GM18873 (cell line): Measurements from ENCODE around the gene ADAMTSL3.

Experiments used
- ATAC-seq: cut with Tn5 transposase; IDR thresholded peaks from one replicate; pipeline ENCODE4 v1.9.1; 2021; ENCODE audit warnings: mild to moderate bottlenecking, moderate library complexity, moderate number of reproducible peaks; ENCODE audit not compliant: unreplicated experiment, low FRiP score

The ADAMTSL3 gene

GRCh38 chr15:83653639-83654378, at the start of gene ADAMTSL3:
ADAMTSL3 (plus strand) TSS chr15:83654123; CDS start chr15:83655762, 1,639 bp downstream.
- ATAC-seq, result no peak

GRCh38 chr15:83604549-83604948, 49.4 kb upstream of the ADAMTSL3 start:
- ATAC-seq, result no peak

DNA sequence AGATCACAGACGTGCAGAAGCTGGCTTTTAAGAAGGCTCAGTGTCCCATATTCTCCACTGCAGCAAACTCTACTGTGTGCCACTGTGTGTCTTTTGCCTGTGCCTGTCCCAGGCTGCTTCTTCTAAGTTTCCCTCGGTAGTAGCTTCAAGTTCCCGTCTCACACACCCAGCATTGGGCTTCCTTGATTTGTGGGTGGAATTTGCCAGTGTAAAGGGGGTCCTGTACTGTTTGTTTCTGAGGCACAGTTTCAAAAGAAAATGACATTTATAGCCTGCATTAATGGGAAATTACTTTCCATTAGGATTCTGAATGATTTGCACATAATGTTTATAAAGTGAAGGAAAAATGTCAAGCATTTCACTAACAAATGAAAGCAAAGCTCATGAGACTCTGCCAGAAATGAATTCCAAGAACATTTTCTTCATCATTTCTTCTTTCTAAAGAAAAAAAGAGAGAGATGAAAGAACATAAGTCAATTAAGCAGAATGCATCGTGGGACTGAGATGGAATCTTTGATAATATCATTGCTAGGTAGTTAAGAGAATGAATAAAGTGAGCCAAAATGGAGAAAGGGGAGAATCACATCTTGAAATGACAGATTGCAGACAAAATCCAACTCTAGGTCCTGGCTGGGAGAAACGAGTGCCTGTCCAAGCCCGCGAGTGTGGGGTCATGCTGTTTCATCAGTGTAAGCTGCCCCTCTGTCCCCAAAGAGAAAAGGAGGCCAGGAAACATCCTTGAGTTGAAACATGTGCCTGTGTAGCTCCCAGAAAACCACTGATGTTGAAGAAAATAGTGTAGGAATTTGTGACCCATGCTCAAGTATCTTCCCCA, 48.6 kb upstream of the ADAMTSL3 start:
- no peak for ATAC-seq

DNA sequence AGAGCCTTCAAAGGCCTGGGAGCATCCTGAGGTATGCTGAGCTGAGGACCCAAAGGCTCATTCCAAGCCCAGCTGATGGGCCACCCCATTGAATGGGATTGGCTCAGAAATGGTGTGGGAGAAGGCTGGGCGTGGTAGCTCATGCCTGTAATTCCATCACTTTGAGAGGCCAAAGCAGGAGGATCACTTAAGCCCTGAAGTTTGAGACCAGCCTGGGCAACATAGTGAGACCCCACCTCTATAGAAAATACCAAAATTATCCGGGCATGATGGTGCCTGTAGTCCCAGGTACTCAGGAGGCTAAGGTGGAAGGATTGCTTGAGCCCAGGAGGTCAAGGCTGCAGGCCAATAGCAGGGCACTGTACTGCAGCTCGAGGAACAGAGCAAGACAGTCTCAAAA, 43.8 kb upstream of the ADAMTSL3 start:
- ATAC-seq, result no peak

- no peak for ATAC-seq
Measured at GRCh38 chr15:83610901-83611685, 42.8 kb upstream of the ADAMTSL3 start.

DNA sequence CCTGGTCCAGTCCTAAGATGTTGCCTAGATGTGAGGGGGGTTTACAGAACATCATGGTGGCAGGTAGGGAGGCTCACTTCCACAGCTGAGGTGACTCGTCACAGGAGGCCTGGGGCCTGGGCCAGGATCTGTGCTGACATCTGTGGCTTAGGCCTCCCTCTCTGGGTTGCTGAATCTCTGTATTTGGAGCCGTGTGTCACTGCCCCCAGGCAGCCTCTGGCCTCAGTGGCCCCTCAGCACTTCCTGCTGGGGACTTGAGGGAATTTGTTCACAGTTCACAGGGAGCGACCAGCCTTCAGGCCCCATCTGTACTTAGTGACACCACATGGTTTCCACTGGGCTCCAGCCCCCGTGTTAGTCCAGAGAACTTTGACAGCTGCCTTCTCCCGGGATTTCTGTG, 41.7 kb upstream of the ADAMTSL3 start:
- no peak for ATAC-seq

GRCh38 chr15:83612898-83613635, 40.9 kb upstream of the ADAMTSL3 start:
- no peak for ATAC-seq

DNA sequence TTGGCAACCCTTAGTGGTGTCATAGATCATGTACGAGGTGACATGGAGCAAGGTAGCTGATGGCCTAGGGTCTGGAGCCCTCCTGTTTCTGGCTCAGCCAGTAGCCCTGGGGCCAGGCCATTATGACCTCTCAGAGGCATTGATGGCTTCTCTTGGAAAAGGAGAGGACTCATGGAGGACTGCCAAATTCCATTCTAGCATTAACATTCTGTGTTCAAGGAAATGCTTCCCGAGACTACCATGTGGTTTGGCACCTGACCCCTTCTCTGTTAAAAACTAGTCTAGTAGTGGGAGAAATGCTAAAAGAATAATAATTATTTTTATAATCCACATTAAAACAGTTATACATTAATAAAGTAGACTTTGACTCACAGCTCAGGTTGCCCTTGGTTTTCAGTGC, 40.2 kb upstream of the ADAMTSL3 start:
- no peak for ATAC-seq

DNA sequence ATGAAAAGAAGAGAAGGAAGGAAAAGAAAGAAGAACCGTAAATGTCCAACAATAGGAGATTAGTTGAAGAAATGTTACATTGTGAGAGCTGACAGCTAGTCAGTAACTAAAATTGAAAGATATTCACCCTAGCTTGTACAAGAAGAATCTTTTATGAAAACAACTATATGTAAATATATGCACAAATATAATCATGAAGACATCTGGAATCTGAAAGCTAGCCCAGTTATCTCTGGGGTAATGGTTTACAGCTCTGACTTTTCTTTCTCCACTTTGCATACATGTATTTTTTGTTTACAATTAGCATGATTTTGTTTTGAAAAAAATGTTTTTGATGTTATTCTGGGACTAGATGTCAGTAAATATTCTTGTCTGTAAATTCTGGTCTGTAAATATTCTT, 37.1 kb upstream of the ADAMTSL3 start:
- ATAC-seq, result no peak

DNA sequence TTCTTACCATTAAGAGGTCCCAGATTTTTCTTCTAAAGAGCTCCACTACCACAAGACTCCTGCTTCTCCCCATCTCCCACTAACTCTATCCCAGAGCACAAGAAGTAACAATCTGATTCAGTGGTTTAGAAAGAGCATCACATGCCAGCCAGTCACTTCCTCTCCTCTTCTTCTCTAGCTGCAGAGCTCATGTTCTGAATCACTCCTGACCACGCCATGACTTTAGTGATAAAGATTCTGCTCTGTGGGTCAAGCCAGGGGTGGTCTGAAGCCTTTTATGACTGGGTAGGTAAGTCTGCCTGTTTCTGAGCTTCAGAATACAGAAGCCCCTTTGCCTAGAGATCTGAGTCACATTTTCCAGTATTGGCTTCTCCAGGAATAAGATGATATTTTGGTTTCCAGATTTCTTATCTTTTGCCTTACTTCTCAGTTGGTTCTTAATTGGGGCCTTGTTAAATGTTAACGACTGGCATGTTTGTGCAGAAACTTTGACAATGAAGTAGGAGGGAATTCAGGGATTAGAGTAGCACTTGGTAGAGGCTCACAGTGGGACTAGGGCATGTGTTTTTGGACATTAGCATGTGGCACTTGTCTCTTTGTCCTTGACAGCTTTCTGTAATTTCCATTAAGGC, 27.6 kb upstream of the ADAMTSL3 start:
- ATAC-seq, result no peak

GRCh38 chr15:83631534-83631933, 22.4 kb upstream of the ADAMTSL3 start:
- ATAC-seq, result no peak

- ATAC-seq, result no peak
Measured at GRCh38 chr15:83643201-83643600, 10.7 kb upstream of the ADAMTSL3 start.

DNA sequence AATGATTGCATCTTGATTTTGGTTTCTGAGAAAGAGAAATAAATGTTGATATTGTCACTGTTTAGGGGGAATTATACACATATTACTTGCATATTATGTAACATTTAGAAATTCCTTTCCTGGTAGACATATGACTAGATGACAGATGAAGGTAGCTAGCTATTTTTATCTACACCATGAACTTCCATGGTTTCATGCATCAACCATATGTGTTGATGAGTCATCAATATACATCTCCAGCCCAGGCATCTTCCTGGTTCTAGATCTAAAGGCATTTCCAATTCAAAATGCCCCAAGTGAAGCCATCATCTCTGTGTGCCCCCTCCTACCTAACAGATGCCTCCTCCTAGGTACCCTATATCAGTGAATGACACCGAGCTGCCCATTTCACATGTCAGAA, 9.5 kb upstream of the ADAMTSL3 start:
- ATAC-seq, result no peak

DNA sequence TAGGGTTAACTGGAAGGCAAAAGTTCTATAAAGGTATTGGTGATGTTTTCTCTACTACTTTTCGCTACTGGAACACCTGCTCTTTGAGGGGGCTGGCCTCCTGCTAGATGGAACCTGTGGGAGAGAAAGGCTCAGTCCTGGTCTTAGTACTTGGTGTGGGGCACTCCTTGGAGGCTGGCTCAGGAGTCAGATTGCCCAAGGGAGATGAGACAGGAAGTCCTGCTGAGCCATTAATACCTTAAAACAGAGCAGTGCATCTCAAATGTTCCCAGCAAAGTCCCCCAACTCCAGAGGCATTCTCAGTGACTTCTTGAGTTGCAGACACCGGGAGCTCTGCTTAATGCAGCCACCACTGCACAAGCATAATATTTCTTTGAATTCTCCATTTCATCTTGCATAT, 3.1 kb upstream of the ADAMTSL3 start:
- ATAC-seq, result no peak

DNA sequence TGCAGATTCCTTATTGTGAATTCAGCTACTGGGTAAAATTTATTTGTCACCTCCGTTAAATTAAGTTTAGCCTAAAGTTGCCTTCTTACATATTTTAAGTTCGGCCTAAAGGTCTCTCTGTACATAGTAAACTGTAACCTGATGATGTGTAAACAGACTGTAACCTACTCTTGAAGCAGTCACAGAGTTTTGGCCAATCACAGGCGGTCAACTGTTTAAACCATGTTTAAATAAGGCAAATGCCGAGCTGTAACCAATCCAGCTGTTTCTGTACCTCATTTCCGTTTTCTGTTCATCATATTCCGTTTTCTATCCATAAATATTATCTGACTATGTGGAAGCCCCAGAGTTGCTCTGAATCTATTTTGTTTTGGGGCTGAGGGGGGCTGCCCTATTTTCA, 2.4 kb upstream of the ADAMTSL3 start:
- no peak for ATAC-seq

GRCh38 chr15:83652626-83653204, 1.2 kb upstream of the ADAMTSL3 start:
- ATAC-seq, result no peak

DNA sequence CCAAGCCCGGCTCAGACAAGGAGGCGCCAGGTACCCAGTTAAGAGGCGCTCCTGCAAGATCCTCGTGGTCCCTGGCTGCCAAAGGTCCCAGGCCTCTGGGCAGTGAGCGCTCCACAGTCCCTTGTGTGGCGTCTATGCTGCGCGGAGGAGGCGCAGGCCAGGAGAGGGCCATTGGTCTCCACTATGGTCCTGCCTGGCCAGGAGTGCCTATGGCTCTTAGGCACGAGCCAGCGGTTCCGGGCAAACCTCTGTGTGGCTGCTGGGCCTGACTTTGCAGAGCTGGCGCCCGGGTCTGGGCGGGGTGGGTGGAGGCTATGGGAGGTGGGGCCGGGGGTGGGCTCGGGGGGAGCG, 660 bp upstream of the ADAMTSL3 start:
- no peak for ATAC-seq

GRCh38 chr15:83654379-83655236, 685 bp downstream of the ADAMTSL3 start:
- no peak for ATAC-seq

DNA sequence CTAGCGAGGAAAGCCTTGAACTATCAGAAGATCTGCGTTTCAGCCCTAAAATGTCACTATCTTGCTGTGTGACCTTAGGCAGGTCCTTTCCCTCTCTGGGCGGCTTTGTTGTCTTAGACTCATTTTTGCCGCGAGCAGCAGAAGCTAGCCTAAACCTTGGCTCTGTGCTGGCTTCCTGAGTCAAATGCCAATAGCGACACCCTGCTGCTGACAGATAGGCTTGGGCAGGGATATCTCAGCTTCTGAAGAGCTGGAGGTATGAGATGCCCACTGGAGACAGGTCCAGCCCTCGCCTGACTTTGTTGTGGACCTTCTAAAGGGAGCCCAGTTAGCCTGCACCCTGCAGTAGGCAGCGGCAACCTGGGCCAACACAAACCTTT, 1.3 kb downstream of the ADAMTSL3 start:
- ATAC-seq, result no peak
